OCI-LY7 (cell line): ENCODE results near the gene ASB1.

ENCODE experiments used
- EZH2phosphoT487 ChIP-seq: fragments of 200-600 bp; sonication (generic); IDR thresholded peaks from 2 replicates; pipeline ENCODE4 v1.6.1; 2018; ENCODE audit warnings: low read depth, borderline replicate concordance, mild to moderate bottlenecking, mixed run types, antibody characterized with exemption, low read length, moderate library complexity, mixed read lengths
- TF ChIP-seq, protein P1 (sequence below): fragments of 200-600 bp; sonication (generic); conservative IDR thresholded peaks from 2 replicates; pipeline ENCODE4 v1.5.1; 2014; ENCODE audit warnings: mild to moderate bottlenecking, antibody characterized with exemption, low read length, moderate library complexity, mixed read lengths

DNA sequence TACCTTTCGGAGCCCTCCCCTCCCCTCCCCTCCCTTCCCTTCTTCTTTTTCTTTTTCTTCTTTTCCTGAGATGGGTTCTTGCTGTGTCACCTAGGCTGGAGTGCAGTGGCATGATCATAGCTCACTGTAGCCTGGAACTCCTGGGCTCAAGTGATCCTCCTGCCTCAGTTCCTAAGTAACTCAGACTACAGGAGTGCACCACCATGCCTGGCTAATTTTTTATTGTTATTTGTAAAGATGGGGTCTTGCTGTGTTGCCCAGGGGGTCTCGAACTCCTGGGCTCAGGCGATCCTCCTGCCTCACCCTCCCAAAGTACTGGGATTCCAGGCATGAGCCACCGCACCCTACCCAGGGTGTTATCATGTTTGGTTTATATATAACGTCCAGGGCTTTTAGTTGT lies 66.7 kb downstream of the ASB1 start:
- TF ChIP-seq, protein P1, sequence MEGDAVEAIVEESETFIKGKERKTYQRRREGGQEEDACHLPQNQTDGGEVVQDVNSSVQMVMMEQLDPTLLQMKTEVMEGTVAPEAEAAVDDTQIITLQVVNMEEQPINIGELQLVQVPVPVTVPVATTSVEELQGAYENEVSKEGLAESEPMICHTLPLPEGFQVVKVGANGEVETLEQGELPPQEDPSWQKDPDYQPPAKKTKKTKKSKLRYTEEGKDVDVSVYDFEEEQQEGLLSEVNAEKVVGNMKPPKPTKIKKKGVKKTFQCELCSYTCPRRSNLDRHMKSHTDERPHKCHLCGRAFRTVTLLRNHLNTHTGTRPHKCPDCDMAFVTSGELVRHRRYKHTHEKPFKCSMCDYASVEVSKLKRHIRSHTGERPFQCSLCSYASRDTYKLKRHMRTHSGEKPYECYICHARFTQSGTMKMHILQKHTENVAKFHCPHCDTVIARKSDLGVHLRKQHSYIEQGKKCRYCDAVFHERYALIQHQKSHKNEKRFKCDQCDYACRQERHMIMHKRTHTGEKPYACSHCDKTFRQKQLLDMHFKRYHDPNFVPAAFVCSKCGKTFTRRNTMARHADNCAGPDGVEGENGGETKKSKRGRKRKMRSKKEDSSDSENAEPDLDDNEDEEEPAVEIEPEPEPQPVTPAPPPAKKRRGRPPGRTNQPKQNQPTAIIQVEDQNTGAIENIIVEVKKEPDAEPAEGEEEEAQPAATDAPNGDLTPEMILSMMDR: no peak
- no peak for TF ChIP-seq EZH2phosphoT487
